HG03378 (cell line): ENCODE results near the gene PGM5.
A peak's percentile ranks its signal among the peaks of the same experiment; 100 is the strongest.
"Not testable (repeated sequence)": the region's sequence is repeated elsewhere in the genome, so short reads cannot be mapped to it uniquely, and the experiment has no call there.

Experiments used
- ATAC-seq: cut with Tn5 transposase; IDR thresholded peaks from one replicate; pipeline ENCODE4 v1.9.1; 2021; ENCODE audit warnings: mild to moderate bottlenecking, moderate library complexity; ENCODE audit not compliant: unreplicated experiment

PGM5 gene

DNA sequence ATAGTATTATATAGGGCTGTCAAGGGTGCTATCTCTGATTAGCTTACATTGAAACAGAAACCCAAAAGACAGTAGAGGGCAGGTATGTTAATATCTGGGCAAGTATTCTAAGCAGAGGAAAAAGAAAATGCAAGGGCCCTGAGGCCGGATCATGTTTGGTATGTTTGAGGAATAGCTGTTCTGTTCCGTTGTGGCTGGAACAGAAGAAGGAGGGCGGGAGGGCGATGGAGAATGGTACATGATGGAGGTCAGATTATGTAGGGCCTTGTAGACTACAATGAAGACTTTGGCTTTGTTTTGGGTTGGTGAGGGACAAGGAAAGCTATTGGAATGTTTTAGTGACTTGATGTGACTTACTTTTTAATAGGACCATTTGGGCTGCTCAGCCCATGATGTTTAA is 19.4 kb downstream of the PGM5 start:
- ATAC-seq: not testable (repeated sequence)

DNA sequence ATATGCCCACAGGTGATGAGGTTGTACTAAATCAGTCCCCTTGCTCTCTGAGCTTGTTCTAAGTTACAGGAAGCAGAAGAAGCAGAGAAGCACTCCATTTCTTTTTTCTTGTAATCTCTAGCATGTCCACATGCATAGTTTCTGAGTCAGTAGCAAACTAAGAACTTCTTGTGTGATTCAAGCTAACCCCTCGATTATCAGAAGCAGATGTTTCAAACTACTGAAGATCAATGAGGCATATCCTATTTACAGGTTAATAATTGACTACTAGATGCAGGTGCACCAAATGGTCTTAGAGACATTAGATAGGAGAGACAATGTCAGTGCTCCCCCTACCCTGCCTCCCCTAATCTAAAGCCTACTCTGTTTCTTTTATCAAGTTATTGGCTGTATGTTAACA is 21.3 kb downstream of the PGM5 start:
- peak; percentile 96 for ATAC-seq

DNA sequence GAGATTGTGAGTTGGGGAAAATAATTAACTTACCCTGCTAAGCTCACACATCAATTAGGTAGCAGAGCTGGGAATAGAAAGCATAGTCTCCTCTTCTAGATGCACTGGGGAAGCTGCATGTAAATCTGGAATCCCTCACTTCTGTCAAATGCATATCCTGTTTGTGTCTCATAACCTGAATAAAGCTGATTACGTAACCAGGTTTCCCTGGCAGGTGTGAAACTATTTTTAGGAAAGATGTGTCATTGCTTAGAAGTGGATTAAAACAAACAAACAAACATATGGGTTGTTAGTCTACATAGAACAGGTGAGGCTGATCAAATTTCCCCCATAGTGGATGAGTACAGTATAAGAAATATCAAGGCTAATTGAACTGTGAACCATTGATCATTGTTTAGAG is 27.5 kb downstream of the PGM5 start:
- not testable (repeated sequence) for ATAC-seq

DNA sequence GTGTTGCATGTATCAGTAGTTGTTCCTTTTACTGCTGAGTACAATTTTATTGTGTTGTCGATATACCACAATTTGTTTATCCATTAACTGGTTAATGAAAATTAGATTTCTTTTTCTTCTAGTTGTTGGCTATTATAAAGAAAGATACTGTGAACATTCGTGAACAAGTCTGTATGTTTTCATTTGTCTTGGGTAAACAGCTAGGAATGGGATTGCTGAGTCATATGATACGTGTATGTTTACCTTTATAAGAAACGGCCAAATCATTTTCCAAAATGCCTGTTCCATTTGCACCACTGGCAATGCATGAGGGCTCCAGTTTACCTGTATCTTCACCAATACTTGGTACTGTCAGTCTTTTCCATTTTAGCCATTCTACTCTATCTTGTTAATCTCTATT is 33.1 kb downstream of the PGM5 start:
- ATAC-seq: not testable (repeated sequence)

DNA sequence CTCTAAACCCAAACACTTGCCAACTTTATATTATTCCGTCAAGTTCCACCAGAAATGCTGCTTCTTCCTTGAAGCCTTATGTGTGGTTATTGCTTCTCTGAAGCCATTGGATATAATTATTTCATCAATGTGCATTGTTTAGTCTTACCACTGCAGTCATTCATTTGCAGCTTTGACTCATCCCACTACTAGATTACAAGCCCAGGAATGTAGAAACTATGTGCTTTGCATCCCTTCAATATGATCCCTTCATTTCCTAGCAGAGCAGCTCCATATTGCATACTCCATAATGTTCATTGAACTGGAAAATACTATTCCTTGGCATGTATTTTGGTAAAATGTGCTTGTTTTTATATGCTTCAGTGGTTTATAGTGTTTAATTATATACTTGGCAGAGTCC is 34.3 kb downstream of the PGM5 start:
- ATAC-seq: not testable (repeated sequence)

DNA sequence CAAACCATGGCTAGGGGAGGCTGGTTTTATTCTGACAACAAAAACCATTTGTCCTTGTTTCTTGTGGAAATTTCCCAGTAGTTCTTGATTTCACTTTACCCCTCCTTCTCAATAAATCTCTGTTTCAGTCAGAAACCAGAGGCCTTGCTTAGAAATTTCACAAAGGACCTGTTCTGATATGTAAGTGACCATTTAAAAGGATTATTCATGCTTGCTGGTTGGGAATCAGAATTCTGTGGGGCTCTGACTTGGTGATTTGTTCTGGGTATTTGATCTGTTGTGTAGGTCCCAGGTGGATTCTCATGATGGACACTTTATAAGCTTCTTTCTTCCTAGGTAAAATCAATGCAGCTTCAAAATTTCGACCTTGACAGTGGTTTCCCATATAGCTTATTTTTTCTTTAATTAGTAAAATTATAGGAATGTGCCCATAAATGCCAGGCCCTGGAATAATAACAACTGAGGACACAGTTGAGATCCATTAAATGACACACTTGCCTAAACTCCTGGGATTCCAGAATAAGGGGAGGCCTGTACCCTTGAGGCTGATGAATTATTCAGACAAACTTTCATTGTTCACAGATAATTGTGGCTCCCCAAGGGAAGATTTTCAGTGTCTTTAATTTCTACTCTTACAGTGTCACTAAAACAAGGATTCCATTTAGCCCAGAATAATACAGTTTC is 40.1 kb downstream of the PGM5 start:
- ATAC-seq: not testable (repeated sequence)

DNA sequence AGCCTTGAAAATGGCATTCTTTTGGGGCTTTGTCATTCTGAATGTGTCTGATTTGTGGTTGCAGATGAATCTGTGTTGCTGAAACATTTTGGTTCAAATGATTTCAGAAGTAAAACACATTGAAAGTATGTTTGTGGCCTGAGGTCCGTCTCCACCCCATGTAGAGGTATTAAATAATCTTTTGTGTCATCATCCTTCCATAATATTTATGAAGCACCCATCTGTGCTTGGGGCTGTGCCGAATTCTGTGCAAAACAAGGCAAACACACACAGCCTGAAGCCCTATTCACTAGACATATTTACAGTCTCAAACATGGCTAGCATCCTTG is 40.6 kb downstream of the PGM5 start:
- not testable (repeated sequence) for ATAC-seq

DNA sequence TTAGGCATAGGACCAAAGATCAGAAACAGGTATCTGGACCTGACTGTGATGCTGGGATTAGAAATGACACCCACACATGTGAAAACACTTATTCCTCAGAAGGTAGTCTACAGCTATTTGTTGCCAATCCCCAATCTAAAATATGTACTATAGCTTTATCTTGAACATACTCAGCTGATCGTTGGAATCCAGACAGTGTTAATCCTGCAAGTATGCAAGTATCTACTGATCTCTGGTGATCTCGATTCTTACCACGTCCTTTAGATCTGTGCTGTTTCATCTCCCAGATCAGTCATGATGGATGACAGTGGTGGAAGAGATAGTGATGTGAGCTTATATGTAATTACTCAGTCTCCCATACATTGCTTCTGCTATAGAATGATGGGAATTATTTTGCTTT is 41.4 kb downstream of the PGM5 start:
- not testable (repeated sequence) for ATAC-seq

DNA sequence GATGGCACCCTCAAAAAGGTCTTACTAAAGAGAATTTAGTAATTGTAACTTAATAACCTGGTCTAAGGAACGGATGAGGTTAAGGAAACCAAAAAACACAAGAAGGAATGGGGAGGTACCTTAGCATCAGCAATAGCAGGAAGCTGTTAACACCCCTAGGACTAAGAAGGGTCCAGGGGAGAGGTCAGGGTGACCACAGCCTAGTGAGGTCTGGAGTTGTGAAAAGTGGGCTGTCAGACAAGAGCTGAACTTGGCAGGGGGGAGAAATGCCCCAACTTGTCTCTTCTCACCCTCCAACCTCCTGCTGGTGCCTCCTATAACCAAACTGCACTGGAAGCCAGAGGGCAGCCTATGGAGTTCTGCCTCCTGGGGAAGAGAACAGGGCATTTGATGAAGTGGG is 41.9 kb downstream of the PGM5 start:
- not testable (repeated sequence) for ATAC-seq

DNA sequence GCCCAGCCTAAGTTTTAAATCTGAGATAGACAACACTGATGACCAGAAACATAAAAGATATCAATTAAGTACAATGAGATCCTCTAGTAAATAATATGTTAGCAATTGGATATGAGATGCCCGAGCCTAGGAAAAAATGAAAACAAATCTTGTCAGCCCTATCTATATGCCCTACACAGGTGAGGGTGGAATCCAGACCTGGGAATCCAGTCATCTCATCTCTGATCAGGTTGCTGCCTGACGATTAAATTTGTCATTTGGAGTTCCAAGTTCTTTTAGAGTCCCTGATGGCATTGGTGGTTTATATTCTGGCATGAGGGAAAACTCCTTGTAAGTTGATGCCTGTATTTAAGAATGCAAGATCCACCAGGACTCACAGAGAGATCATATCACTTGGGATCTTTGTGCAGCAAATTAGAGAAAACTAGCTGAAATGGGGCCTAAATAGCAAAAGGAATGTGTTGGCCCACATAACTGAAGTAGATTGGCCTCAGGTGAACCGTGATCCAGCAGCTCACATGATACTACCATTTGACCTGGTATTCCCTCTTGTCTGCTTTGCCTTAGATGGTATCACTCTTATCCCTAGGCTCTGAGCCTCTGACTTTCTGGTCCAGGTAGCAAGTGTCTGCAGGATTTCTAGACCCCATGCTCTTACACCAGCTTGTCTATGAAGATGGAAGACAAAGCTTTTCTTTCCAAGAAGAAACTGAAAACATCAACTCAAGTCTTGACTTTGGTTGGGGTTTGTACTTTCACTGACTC is 48.2 kb downstream of the PGM5 start:
- not testable (repeated sequence) for ATAC-seq

DNA sequence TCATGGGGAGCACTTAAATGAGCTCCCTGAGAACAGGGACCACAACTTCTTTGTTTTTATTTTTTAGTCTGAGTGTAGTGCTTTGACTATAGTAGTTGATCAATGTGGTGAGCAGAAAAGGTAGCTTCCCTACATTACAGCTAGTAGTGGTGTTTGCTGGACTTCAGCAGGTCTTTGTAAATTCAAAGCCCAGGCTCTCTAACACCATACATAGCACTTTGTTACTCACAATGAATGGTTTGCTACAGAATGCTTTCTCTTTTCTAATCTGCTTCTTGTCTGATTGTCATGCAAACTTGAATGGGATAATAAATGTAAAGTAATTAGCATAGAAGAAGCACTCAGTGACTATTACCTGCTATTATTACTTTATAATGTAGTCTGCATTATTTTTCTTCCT is 55.5 kb downstream of the PGM5 start:
- ATAC-seq: not testable (repeated sequence)

DNA sequence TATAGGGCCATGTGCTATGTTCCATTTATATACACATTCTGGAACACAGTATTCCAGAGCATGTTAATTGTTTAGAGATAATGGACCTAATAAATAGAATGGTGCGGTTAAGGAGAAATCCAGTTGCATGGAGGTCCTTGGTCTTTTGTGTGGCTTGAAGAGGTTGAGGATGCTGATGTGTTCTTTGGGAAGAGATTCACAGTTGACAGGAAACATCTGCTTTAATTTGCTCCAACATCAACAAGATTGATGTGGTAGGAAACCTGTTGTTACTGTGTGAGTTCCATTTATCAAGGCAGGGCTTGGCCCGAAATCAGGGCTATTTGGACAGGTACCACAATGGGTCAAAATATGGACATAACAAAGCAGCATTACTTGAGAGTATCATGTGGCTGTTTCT is 56.3 kb downstream of the PGM5 start:
- ATAC-seq: not testable (repeated sequence)

DNA sequence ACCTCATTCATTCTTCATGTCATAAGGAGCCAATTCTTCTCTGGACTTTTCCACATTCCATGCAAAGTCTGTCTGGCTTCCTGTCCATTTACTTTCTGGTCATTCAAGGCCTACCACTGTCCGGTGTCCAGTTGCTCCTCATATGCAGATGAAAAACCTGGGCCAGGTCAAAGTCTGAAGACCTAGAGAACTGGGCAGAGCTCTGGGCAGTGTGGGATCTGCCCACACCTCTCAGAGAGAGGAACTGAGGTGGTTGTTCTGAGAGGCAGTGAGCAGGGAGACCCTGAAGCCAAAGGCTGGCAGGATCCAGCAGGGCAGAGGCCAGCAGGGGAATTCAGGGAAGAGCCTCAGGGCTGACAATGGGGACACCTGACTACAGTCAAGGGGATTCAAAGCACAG is 58.7 kb downstream of the PGM5 start:
- ATAC-seq: not testable (repeated sequence)

DNA sequence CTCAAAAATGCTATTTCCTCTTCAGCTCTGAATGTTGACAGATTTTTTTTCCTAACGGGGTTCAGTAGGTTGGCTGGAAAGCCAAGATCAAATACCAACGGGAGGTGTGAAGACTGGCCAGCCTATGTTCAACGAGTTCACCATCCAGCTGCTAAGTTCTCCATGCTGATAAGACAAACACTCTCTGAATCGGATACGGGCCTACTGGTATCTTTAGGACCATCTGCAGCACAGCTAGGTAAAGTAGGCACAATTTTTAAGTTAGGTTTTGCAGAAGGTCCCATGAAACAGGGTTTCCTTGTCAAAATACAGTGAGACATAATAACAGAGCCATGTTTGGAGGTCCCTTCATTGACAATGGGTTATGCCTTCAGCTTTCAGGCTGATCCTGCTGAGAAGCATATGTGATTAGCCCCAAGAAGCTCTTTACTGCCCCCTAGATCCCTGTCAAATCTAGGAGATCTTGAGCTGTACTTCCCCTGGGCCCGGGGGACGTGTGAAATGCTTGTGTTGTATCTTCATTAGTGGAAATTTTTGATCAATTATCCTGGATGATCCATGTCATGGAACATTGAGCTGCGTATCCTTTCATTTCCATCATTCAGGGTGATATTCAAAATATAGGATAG is 60.6 kb downstream of the PGM5 start:
- ATAC-seq: no peak

DNA sequence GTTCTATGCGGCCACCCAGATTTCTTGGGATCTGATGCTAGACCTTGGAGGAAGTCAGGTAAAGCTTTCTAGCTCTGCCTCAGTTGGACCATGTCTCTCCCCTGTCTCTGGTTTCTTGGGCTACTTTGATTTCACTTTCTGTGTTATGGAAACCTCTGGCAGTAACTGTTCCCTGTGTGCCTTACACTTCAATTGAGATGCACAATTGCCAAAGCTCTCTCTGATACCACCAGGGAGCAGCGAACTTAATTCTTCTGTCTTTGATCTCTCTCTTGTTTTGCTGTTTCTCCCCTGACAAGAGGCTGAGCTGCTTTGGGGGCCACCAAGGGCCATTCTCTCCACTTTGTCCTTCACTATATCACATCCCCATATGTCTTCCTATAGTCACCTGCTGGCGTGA is 61.4 kb downstream of the PGM5 start:
- no peak for ATAC-seq

DNA sequence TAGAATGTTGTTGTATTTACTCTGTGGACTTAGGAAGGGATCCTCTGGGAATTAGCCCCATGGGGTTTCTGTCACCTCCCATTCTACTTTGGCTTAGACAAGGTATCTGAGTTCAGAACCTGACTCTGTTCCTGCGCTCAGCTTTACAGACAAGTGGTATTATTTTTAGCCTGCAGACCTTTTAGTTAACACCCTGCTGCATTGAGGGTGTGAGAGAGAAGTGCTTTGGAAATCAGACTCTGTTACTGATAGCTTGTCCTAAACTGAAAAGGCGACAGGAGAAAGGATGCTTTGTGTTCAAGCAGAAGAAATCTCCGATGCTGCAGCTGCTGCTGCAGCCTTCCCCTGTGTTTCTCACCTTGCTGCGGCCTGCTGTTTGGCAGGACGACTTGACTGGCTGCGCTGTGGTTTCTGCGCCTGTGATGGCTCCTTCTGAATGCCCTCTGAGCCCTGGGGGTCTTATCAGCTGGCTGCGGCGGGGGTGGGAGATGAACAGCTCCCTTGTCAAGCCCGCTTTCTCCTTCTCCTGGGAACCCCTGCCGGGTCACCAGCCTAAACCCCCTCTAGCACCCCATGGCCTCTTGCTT is 61.9 kb downstream of the PGM5 start:
- no peak for ATAC-seq

DNA sequence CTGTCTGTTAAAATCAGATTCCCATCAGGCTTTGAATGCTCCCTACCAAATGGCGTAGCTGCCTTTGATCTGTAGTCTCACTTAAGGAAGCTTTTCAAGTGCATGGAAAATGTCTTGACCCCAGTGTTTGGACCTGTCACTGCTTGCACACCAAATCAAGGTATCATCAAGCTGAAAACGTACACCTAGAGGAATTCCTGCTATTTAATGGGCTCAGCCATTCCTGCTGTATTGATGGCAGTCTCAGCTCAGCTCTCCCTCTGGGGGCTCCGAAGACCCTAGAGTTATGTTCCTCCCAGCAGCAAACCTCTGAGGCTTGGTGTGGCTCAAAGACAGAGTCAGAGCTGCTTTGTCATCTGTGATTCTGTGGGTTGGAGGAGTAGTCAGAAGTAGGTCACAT is 63.5 kb downstream of the PGM5 start:
- ATAC-seq: no peak

DNA sequence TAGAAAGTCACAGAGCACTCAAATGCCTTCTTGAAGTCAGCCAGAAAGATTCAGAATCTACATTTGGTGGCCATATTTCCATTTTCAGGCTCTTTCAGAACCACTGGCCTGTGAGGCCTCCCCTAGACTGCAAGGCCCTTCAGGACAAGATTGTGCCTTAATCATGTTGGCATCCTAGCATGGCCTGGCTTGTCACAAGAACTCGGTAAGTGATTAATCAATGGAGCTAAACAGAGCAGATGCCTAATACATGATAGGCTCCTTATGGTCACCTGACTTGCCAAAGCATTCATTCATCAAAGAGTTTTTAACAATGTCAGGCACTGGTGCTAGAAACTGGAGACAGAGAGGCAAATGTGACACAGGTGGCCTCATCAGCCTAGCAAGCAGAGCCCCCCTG is 70.3 kb downstream of the PGM5 start:
- ATAC-seq: no peak

DNA sequence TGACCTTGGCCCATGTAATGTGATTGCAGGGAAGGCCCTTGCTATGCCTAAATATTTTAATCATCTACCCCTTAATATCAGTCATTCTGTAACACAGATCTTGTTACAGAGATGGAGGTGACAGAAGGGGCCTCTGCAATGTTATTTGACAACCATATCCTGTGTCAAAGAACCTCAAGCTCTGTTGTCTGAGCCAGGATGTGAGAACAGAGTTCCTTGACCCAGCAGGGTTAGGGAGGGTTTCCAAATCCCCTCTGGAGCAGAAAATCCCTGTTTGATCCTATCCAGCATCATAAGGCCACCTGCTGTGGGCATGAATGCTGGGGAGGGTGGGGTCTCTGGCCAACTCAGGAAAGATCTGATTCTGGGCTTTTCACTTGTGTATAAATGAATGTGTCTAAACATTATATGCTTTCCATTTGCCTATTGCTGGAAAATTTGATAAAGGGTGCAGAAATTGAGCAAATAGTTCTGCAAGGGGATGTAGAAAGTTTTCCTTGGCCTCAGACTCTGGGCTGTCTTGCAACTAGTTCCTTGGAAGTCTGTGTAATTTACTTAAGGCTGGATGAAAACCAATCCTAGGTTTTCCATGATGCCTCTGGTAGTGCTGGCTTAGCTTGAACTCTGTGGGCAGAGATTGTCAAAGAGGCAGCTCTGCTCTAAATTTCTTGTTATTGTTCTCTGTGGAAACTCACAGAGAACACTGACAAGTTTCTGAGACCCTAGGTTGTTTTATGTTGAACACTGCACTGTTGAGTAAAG is 71.0 kb downstream of the PGM5 start:
- ATAC-seq: no peak

DNA sequence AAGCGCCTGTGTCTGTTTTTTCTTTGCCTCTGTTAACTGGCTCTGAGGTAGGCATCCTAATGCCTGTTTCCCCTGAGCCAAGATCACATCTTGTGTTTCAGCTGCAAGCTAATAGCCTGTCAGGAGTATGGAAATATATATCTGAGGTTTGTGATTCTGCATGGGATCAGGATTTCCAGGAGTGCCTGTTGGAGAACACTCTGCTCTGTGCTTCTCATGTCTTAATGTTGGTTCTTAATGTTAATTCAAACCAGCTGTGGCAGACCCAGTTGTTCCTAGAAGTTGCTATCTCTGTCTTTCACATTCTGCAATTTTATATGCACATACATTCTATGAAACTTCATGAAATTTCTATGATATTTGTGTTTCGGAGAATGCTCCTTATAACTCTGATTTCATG is 72.1 kb downstream of the PGM5 start:
- no peak for ATAC-seq

DNA sequence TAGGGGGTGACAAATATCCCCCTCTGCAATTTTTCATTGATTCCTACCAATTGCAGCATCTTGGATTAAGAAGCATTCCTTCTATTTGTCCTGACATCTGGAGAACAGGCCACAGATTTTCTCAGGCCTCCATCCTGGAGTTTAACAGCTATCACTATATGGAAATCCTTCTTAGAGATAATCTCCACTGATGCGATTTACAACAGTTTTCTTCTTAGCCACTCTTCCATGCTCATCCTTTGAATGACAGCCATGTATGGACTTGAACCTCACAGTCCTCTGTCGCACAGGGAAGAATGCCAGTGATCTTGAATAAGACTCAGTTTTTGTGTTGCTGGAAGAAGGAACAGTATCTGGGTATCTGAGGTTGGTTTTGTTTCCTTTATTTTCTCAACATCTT is 73.2 kb downstream of the PGM5 start:
- no peak for ATAC-seq
